HG03457 (cell line): Measurements from ENCODE around the gene AUTS2.
A peak's percentile ranks its signal among the peaks of the same experiment; 100 is the strongest.

ENCODE experiments used
- ATAC-seq: cut with Tn5 transposase; IDR thresholded peaks from one replicate; pipeline ENCODE4 v1.9.1; 2021; ENCODE audit warnings: moderate number of reproducible peaks; ENCODE audit not compliant: unreplicated experiment

AUTS2 gene

DNA sequence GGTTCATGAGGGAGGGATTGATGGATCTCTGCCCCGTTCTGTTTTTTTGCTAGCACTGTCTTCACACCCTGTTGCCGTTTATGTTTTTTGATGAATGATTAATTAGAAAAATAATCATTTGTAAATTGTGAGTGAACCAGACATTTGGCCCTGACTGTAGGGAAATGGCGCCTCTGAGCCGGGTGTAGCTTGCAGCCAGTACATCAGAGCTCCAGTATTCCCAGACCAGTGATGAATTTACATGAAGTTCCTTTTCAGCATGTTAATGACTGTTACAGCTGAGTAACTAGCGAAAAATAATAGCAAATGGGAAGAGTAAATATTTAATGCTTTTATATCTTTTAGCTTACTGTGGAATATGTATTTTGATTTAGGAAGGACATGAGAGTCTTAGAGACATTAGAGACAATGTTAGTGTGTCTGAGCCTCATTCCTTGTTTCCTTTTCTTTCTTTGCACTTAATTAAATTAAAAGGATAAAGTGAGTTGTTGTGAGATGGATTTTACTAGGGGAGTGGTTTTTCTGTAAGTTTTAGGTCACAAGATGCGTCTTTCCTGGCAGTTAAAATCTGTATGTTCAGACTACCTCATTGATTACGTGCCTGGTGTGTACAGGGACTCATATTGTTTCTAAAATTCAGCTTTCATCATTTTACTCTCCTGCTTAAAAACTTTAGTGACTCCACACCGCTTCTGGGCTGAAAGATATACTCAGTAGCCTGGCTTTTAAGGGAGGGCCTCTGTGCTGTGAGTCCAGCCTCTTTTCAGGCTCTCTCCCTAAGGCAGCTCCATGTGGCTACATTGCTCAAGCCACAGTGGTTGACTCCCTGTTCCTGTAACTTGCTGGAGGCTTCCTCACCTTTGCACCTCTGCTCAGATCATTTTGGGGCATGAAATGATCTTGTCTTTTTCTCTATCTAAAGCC is 86.4 kb downstream of the AUTS2 start:
- no peak for ATAC-seq

DNA sequence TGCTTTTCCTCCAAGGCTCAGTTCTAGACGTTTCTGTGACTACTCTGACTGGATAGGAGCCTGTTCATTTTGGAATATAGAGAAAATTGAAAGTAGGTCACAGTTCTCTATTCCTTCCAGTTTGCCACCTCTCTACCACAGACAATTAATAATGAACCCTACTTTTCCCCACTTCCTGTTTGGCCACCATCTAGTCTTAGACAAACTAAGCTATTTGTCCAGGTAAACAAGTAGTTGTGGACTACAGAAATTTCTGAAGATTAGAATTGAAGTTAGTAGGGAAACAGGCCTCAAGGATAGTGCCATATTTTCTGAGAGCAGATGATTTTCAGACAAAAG is 87.0 kb downstream of the AUTS2 start:
- ATAC-seq = no peak

DNA sequence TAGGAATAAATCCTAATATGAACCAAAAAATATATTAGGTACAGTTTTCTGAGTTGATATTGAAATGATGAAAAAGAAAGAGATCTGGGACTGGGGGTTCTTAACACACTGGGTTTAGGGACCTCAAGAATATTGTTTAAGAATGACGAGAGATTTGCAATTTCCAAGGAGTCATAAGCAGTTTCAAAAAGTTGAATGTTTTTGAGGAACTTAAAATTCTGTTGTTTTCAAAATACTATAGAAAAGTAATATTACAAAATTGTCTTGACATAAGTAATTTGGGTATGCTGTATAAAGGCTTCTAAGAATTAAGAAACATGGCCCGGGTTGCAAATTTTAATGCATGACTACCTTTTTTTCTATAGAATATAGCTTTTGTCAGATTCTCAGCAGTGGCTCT is 88.1 kb downstream of the AUTS2 start:
- no peak for ATAC-seq

DNA sequence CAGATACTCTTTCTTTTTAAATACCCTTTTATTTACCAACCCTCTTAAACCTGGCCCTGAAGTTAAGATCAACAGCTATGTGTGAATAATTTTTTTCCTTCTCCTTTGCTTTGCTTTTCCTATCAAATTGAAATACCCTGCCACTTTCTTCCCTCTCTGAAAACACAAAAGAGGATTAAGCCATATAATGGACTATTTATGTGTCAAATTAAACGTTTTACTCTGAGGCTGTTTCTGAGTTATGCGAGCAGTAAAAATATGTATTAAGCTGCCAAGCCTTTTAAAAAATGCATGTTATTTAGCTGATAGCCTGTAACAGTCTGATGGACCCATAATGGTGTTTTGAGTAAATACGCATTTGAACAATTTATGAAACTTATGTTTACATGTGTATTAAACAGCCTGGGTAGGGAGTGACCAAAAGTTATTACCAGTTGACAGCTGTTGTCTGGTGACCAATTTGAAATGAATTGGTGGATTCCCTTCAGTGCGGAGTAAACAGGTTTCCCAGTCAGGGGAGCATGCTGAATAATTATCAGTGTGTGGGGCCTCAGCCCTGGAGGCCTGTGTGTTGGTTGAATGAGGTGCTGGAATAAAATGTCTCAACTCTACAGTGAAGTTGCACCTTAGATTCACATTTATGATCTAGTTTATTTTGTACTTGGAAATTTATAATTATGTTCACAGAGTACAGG is 89.6 kb downstream of the AUTS2 start:
- no peak for ATAC-seq

DNA sequence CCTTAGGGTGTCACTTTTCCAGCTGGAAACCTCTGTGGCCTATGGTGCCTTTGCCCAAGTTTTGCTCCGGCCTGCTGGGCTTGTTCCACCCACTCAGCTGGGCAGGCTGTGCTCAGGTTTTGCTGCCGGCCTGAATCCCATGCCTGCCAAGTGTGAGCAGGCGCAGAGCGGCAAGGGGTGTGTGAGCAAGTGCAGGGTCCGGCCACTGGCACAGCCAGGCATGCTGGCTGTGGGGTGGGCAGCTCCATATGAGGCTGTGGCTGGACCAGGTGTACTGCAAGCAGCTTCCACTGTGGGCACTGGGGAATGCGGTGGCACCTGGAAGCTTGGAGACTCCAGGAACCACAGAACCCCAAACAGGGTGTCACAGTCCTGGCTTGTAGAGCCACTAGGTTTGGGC is 92.1 kb downstream of the AUTS2 start:
- ATAC-seq = no peak

DNA sequence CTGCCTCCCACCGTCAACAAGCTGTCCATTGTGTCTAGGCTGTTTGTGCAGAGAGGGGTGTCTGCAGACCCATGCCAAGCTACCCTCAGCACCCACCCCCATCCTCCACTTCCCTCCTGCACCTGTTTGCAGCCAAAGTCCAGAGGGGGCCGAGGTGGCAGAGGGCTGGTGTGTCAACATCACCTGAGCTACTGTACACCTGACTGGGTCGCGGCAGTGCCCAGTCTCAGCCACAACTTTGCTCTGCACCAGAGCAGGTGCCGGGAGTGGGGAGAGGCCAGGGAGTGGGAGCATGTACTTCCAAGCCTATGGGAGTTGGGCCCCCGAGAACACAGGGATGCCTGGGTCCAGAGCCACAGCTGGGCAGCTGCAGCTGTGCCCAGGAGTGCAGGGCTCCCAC is 93.1 kb downstream of the AUTS2 start:
- no peak for ATAC-seq

DNA sequence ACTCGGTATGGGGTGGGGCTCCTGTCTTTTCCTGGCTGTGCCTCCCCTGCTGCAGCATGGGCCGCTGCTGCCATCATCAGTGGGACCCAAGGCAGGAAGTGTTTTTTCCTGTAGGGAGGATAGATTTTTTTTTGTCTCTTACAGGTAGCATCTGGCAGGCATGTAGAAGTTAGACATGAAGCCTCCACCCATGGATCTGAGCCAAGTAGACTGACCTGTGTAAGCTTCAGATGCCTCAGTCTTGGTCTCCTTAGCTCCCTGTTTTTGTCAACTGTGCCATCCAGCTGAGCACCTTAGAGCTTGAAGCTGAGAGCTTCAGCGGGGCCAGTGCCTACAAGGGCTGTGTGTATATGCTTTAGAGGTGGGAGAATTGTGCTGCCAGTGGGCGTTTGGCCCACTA is 93.5 kb downstream of the AUTS2 start:
- no peak for ATAC-seq

DNA sequence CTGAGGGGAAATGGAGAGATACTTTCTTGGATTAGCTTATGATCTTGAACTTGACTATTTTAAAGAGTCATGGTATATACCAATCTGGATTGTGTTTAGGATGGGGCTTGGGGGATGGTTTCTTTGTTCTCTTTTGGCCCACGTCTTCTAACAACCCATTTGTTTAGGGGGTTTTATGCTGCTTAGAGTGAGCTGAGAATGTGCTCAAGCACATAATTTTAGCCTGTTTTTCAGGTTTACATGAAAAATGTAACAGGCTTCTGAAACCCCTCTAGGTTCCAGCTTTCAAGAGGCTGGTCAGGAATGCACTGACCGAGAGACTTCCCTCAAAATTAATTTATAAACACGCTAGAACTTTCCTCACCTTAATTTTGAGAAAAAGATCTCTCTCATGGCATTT is 94.3 kb downstream of the AUTS2 start:
- no peak for ATAC-seq

DNA sequence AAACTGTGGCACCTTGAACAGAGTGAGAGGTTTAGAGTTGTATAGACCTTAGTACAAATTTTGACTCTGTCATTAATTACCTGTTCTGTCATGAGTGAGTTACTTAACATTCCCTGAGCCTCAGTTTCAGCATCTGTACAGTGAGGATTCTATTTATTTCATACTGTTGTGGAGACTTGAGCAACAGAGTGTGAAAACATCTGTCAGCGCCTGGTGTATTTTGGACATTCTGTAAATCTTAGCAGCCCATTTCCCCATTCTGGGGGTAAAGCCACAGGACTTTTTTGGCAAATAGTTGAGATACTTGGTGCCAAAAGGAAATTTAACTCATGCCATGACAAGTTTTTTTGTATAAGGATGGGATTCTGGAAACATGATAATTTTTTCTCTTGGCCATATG is 94.8 kb downstream of the AUTS2 start:
- no peak for ATAC-seq

DNA sequence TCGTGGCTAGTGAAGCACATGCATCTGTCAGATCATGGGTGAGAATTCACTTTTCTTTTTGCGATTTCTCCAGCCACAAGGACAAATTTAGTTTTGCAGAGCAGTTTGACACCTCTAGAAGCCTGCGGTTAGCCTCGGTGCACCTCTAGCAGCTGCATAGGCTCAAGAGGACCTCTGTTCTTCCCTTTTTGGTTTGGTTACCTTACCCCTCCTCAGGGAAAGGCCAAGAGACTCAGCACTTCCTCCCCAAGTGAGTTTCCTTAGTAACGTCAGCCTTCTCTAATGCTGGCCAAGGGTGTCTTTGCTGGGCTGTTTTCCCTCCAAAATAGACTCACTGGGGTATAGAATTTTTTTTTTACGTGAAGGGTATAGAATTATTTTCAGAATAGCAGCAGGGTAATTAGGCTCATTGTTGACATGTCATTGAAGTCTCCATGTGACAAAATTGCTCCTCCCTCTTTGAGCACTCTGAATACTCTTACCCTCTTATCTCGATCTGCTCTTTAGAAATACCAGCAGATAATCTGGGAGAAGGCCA is 97.8 kb downstream of the AUTS2 start:
- peak; percentile 76 for ATAC-seq

DNA sequence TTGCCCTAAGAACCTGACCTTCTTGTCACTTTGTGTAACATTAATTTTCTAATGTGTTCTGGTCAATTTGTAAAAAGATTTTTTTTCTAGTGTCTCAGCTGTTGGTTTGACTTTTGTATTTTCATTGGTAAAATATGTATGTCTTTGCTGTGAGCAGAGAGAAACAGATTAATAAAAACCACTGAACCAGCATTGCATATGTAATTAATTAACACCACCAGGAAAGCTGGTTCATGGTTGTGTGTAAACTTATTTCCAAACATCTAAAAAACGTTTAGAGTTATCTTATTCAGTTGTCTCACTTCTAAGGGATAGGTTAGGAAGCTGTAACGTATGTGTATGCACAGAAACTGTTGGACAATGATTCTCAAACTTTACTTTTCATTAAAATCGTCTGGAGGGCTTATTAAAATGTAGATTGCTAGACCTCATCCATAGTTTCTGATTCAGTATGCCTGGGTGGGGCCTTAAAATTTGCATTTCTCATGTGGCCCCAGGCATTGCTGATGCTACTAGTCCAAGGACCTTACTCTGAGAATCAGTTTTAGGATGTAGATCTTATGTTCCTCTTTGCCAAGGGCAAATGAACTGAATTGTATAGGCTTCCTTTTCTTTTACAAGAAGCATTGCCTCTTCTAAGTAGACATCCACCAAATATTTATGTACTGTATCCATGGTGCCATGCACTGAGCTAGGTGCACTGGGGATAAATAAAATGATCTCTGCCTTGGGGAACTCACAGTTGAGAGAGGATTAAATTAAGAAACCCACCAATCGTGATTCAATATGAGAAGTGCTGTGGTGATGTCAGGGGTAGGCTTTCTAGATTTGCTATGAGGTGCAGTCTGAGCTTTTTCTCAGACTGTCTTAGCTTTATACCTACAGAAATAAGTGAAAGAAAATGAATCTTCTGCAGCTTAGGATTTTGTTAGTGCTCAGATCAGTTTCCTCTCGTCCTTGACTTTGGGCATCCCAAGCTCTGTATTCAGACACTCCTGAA is 98.7 kb downstream of the AUTS2 start:
- ATAC-seq = no peak

DNA sequence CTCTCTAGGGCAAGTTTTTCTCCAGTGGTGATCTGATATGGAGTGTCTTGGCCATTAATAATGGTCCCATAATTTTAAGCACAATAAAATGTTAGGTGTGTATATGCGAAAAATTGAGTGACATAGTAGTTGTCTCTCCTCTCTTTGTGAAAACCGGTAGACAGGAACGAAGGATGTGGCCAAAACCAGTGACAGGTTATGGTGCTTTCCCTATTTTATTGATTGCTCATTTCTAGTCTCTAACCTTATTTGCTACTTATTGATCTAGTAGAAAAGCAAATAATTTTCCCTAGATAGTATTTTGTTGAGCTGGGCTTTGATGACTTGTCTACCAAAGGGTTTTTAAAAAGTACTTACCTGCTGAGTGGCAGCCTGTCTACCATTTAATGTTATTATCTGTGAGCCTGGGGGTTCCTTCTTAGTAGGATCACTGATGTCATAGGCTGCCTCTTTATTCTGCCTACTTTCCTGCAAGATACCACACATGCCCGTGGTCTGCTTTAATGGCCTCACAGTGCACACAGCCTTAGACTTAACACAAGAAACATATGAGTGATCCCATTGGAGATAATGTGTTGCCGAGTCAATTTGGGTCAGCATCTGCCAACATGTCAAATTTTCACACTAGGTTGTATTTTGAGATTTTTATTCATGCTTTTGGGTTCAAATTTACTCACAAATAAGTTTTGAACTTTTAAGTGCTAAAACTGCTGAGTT is 100.0 kb downstream of the AUTS2 start:
- no peak for ATAC-seq

DNA sequence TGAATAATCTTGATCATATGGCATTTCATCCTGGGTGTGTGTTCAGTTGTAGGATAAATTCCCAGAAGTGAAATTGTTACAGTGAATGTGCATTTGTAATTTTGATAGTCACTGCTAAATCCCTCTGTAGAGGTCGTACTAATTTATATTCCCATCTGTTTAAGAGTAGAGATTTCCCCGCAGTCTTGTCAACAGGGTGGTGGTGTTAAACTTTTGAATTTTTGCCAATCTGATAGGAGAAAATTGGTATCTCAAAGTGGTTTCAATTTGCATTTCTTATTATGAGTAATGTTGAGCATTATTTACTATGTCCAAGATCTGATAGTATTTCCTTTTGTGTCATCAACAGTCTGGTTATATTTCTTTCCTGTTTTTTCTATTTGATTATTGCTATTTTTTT is 101.7 kb downstream of the AUTS2 start:
- ATAC-seq = no peak

DNA sequence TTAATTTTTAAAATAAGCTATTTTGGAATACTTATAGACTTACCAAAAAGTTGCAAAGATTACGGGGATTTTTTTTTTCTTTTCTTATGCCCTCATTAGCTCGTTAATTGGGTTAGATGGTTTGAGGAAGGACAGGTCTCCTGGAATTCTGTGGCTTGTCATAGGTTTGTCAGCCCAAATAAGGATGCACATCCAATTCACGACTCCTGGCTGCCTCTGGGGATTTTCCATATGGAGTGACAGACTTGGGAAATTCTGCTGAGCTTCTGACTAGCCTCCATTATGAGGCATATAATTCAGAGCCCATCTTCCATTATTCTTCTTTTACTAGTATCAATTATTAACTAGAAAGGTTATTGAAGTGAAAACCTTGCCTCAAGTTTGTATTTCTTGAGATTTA is 102.1 kb downstream of the AUTS2 start:
- no peak for ATAC-seq

DNA sequence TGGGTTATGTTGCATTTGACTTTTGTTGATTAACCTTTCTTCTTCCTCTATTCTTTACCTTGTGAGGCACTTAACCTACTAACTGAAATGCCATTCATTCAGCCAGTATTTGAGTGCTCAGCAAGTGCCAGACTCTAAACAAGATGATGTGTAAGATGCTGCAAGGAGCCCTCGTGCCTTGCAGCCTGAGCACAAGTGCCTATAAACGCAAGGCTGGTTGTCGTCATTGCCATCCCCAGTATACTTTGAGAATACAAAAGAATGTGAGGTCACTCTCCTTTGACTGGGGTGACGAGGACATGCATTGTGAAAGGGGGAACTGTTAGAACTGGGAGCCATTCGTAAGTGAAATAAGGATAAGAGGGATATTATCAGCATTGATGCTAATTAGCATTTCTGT is 103.0 kb downstream of the AUTS2 start:
- no peak for ATAC-seq

DNA sequence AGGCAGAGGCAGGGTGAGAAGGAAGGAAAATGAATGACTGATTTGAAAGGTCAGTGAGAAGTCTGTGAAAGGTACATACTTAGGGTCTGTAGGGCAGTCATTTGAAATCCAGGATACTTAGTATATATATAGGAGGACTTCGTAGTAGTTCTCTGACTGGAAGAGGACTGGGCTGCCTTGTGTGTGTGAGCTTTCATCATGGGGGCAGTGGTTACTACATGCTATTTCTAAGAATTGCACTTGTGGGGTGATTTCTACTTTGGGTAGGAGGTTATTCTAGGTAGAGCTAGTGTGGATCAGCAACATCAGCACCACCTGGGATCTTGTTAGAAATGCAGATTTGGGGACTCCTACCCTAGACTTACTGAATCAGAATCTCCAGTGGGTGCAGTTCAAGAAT is 104.1 kb downstream of the AUTS2 start:
- ATAC-seq = no peak

DNA sequence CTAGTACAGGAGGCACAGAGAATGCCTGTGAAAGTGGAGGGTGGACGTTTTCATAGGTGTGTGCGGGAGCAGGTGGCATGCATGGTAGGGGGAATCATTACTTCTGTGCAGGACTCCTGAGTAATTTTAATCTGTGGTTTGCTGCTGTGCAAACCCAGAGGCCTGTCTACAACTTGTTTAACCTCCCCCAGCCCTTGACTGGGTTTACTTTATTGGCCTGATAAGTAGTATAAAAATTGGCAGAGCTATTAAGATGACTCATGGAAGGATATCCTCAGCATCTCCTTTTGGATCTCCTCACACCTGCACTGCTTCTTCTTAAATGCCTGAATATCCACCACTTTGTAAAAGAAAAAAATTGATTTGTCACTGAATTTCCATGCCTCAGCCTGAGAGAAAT is 104.8 kb downstream of the AUTS2 start:
- ATAC-seq = no peak

DNA sequence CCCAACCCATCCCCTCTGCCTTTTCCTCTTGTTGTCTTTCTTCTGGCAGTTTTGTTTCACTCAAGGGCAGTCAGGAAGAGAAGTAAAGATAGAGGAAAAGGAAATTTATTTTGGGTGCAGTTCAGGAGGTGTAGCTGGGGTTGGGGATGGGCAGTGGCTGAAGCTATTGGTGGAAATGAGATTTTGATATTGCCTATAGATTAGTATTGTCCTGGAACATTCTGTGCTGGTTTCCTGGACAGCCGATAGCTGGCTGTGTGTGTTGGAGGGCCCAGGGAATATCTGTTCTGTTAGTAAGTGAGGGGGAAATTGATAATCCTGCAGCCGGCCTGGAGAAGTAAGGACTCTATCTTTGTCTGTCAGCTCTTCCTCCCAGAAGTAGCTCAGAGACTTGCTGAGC is 107.8 kb downstream of the AUTS2 start:
- ATAC-seq = no peak

DNA sequence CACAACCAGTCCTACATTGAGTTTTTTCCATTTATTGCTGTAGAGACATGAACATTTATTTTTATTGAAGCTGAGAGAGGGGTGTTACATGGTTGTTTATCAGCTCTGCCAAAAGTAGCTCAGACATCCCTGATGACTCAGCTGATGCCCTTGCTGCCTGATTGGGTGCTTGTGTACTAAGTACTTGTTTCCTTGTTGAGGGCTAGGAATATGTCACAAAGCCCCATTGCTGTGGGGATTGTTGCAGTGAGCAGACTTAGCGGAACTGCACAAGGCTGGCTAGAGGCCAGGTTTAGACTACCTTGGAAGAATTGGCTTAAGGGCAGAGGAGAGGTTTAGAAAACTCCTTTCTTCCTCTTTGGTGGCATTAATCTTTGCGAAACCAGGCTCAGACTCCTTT is 110.6 kb downstream of the AUTS2 start:
- no peak for ATAC-seq

DNA sequence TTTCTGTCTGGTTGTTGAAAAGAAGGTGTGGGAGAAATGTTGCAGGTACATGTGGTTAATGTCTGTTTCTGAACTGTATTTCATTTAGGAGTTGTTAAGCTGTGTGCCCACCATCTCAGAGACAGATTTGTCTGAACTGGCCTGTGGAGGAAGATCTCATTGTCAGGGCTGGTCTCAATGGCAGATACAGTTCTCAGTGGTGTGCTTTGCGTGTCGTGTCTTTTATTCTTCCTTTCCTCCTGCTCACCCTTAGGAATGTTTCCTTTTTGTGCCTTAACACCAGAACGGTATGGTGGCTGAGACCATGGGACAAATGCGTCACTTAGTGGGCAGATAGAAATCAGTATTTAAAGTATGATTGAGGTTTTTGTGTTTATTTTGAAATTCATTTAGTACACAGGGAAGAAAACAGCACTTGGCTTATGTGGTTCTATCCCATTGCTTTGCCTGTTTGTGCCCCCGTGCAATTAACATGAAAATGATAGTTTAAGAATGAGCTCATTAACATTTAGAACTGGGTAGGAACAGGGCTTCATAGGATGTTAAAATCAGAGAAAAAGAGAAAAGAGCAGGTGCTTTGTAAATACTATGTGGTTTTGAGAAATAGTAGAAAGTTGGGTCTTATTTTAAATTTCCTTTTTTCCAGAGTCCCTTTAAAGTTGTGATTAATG is 112.6 kb downstream of the AUTS2 start:
- no peak for ATAC-seq
